Psoas muscle (tissue), 8 donors: ENCODE measurements around the gene ESYT3. TPM values are rescaled to one million over a fixed set of nuclear protein-coding genes. Genes with fewer than 3 reads are reported as not detected.

Source experiments
- ATAC-seq, 4 donors: fragments of 200-7000 bp; cut with Tn5 transposase; one replicate each; pipeline ENCODE4 v1.9.1; 2020; ENCODE audit warnings: moderate library complexity in 3 of 4, mild to moderate bottlenecking in 2 of 4
- DNase-seq, 2 donors: peaks; one replicate each; pipeline ENCODE4 v3.0.0-alpha.2; 2020
- H3K27ac ChIP-seq: fragments of 200-600 bp; one replicate; pipeline ENCODE4 v1.8.0; 2022
- H3K27me3 ChIP-seq, 3 donors: fragments of 200-600 bp in 1 of 3; one replicate each; pipeline versions ENCODE4 v1.6.1 to v1.8.0; 2013 to 2022; ENCODE audit warnings: low read length in 2 of 3, mild to moderate bottlenecking in 2 of 3, moderate library complexity in 1 of 3; ENCODE audit not compliant: insufficient read depth in 3 of 3
- H3K36me3 ChIP-seq, 2 donors: fragments of 200-600 bp in 1 of 2; one replicate each; pipeline versions ENCODE4 v1.6.1 to v1.8.0; 2013 to 2022; ENCODE audit warnings: low read depth in 1 of 2, mild to moderate bottlenecking in 1 of 2, moderate library complexity in 1 of 2; ENCODE audit not compliant: insufficient read depth in 1 of 2
- H3K4me1 ChIP-seq: fragments of 200-600 bp; one replicate; pipeline ENCODE4 v1.8.0; 2022
- H3K4me3 ChIP-seq: fragments of 200-600 bp; one replicate; pipeline ENCODE4 v1.8.0; 2022; ENCODE audit warnings: mild to moderate bottlenecking
- H3K9me3 ChIP-seq: fragments of 200-600 bp; one replicate; pipeline ENCODE4 v1.8.0; 2022
- WGBS, 3 donors: extraction: QIAGEN DNeasy Blood & Tissue Kit; methylation state at CpG; one replicate each; pipeline versions ENCODE4 v1.1.6 to v1.1.7; 2013; 5-methylcytosine and 5-hydroxymethylcytosine counted together
- intact Hi-C, 2 donors: fragments of 100-400 bp; cut with DNase I; formaldehyde crosslinking; loops; one replicate each; pipeline versions ENCODE4 v1.11.0 to v1.14.2; 2022
- polyA plus RNA-seq, 3 donors: library from polyadenylated mRNA; stranded (reverse); fragments of 200-250 nt; gene quantifications; one replicate each; pipeline ENCODE4 v1.2.3, GENCODE V29; 2013
- total RNA-seq, 4 donors: library from RNA; stranded (reverse); fragmentation: NEBNext Ultra II Directional in 2 of 4; extraction: Animal tissue kit (Norgen Biotek cat#: 25700) in 2 of 4; gene quantifications; one replicate each; pipeline versions ENCODE4 v1.2.1 to v1.2.4, GENCODE V29; 2021 to 2023
- TF ChIP-seq, protein P1 (sequence below): fragments of 200-600 bp; IDR thresholded peaks from one replicate; pipeline ENCODE4 v1.8.0; 2022; ENCODE audit warnings: antibody characterized with exemption
- donor health status: healthy with polysubstance abuse.
- donor health status: DM: no; HTN: no; CAD: no; lungs with moderate emphysema.
- donor health status: Bipolar disorder and iron deficiency.
- donor health status: healthy.
- donor health status: DM: yes; HTN: yes; CAD: no.
- donor health status: DM: no; HTN: no; CAD: no.
- donor health status: DM: no; HTN: no; CAD: no.
- donor health status: DM: yes; HTN: yes; CAD: no.

Gene ESYT3
- total and polyA plus RNA-seq, 7 donors, result 0.35 to 4.5 (median 2.0) TPM

DNA sequence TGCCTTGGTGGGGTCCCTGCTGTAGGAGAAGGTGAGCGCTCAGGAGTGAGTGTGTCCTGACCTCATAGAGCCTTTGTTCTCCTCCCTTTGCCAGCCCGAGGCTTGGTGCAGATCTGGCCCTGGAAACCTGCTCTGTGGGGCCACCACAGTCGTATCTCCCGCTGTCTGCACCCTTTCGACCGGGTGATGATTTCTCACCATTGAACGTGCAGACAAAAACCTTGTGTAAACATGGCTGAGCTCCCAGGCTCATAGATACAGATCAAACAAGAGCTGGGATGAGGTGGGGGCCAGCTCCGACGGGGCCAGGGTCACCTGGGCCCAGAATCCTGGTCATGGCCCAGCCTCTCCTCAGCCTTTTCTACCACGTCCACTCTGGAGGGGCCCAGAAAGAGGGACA, 34.6 kb upstream of the ESYT3 start:
- Histone ChIP-seq H3K9me3 (no peaks in the 10 kb centered on the region), H3K4me3 (no peak overlapping the region), H3K27me3 (no peaks in the 10 kb centered on the region), H3K4me1 (peaks cover 29% of the 10 kb centered on the region), H3K27ac (no peak overlapping the region), H3K36me3 (peaks cover 0 to 69% of the 10 kb centered on the region in 2 donors)
- intact Hi-C loops, result loop anchor here (5.0 kb wide), 2 partner anchors 62 to 67 kb away; no protein-coding TSS in a partner anchor
- 47 to 76% (median 55%) methylated on average over 10 of the region's 10 CpGs for WGBS, 3 donors
- ATAC-seq (no peak), DNase-seq (no peak)
- TF ChIP-seq, protein P1, sequence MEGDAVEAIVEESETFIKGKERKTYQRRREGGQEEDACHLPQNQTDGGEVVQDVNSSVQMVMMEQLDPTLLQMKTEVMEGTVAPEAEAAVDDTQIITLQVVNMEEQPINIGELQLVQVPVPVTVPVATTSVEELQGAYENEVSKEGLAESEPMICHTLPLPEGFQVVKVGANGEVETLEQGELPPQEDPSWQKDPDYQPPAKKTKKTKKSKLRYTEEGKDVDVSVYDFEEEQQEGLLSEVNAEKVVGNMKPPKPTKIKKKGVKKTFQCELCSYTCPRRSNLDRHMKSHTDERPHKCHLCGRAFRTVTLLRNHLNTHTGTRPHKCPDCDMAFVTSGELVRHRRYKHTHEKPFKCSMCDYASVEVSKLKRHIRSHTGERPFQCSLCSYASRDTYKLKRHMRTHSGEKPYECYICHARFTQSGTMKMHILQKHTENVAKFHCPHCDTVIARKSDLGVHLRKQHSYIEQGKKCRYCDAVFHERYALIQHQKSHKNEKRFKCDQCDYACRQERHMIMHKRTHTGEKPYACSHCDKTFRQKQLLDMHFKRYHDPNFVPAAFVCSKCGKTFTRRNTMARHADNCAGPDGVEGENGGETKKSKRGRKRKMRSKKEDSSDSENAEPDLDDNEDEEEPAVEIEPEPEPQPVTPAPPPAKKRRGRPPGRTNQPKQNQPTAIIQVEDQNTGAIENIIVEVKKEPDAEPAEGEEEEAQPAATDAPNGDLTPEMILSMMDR, result no peak

DNA sequence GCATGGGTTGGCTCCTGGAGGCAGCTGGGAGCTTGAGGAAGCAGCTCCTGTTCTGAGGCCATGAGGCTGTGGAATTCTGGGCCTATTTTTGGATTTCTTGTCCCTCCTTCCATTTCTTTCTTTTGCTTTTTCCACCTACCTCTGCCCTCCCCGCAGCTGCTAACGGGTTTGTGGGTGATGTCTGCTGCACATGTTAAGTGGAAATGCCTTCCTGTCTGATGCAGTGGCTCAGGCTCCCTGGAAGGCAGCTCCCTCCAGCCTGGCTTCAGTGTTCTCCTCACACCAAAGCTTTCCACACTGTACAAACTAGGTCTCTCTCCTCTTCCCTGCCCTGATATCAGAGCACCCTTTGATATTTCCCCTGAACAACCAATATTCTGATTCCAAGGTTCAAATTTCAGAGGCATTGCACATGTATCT, 33.8 kb upstream of the ESYT3 start:
- Histone ChIP-seq H3K27ac (no peak overlapping the region), H3K36me3 (peaks cover 0 to 78% of the 10 kb centered on the region in 2 donors), H3K4me1 (peaks cover 22% of the 10 kb centered on the region)

DNA sequence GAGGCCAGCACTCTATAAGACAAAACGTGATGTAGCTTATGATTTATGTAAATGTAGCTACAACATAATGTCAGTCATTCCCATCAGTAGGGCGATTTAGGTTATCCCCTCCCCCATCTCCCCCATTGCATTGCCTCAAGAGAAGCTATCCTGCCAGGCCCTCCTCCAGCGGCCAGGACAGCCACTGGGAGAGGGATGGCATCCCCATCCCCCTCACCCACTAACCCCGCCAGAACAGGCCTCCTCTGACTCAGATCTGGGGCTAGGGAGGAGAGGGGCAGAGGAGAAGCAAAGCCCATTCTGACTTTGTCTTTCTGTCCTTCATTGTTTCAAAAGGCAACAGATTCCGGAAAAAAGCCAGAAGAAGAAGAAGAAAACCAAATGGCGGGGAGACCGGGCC, 32.6 kb upstream of the ESYT3 start:
- TF ChIP-seq, protein P1, result no peak
- H3K27me3 ChIP-seq, result no peaks in the 10 kb centered on the region
- no peak overlapping the region for H3K4me3 ChIP-seq
- intact Hi-C loops, result no loop called here
- peaks cover 18% of the 10 kb centered on the region for H3K4me1 ChIP-seq
- no peaks in the 10 kb centered on the region for H3K9me3 ChIP-seq
- DNase-seq (no peak), ATAC-seq (peak in 1 of 4 donors; percentile 26)
- H3K27ac ChIP-seq, result no peak overlapping the region
- WGBS, 3 donors, result 87 to 90% (median 89%) methylated on average over 7 of the region's 7 CpGs
- peaks cover 0 to 82% of the 10 kb centered on the region in 2 donors for H3K36me3 ChIP-seq

More for the DNA sequence above, 33.8 kb upstream of the ESYT3 start:
- no peak for DNase-seq
- ATAC-seq, result no peak
- WGBS, 3 donors, result 39 to 66% (median 42%) methylated on average over 2 of the region's 2 CpGs
- Histone ChIP-seq H3K4me3 (no peak overlapping the region), H3K9me3 (no peaks in the 10 kb centered on the region), H3K27me3 (no peaks in the 10 kb centered on the region)
- TF ChIP-seq, protein P1, result no peak
- intact Hi-C loops, result no loop called here

DNA sequence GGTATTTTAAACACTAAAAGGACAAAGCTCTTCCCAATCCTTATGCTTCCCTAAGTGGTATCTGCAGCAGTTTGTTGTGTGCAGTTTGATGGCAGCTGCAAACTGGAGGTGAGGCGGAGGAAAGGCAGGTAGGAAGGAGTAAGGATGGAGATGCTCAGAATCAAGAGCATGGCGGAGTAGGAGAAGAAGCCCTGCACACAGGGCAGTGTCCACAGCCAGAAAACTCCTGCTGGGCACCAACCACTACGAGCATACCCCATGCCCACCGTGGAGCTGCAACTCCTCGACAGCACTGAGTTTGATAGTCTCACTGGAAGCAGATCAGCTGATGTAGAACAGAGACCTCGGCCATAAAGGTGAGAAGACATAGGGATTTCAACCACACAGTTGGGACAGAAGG, 30.3 kb upstream of the ESYT3 start:
- intact Hi-C loops, result no loop called here
- no peaks in the 10 kb centered on the region for H3K27me3 ChIP-seq
- no peak overlapping the region for H3K27ac ChIP-seq
- DNase-seq, result no peak
- TF ChIP-seq, protein P1, result no peak
- no peak for ATAC-seq
- peaks cover 0 to 70% of the 10 kb centered on the region in 2 donors for H3K36me3 ChIP-seq
- H3K4me1 ChIP-seq, result peaks cover 11% of the 10 kb centered on the region
- WGBS, 3 donors, result 92 to 97% (median 96%) methylated on average over 6 of the region's 6 CpGs
- H3K9me3 ChIP-seq, result no peaks in the 10 kb centered on the region
- no peak overlapping the region for H3K4me3 ChIP-seq

DNA sequence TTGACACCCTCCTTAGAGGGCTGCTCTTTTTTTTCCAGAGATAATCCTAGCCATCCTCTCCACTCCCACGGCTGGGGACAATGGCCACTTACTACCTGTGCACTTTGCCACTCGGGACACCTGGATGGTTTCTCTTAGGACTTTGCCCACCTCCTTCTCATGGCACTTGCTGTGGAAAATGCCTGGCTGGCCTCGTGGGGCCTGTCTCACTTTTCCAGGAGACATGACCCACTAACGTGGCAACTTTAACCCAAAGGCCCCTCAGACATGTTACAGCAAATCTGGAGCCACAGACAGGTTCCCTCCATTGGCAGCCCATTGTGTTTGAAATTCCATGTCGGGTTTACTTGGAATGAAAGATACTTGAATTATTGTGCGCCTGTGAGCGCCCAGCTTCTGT, 29.4 kb upstream of the ESYT3 start:
- Histone ChIP-seq H3K27ac (no peak overlapping the region), H3K36me3 (peaks cover 0 to 61% of the 10 kb centered on the region in 2 donors), H3K27me3 (no peaks in the 10 kb centered on the region), H3K4me1 (peaks cover 3% of the 10 kb centered on the region), H3K9me3 (no peaks in the 10 kb centered on the region), H3K4me3 (no peak overlapping the region)
- WGBS, 3 donors, result 65 to 85% (median 66%) methylated on average over 7 of the region's 7 CpGs
- intact Hi-C loops, result no loop called here
- DNase-seq (no peak), ATAC-seq (no peak)
- TF ChIP-seq, protein P1, result no peak
